RKO (cell line): ENCODE results near the gene MRTFA.
"Not testable (repeated sequence)": the region's sequence is repeated elsewhere in the genome, so short reads cannot be mapped to it uniquely, and the experiment has no call there.

Experiments
- DNase-seq: peaks from one replicate; pipeline ENCODE4 v3.0.0-alpha.2; 2016; ENCODE audit warnings: low spot score

MRTFA gene

DNA sequence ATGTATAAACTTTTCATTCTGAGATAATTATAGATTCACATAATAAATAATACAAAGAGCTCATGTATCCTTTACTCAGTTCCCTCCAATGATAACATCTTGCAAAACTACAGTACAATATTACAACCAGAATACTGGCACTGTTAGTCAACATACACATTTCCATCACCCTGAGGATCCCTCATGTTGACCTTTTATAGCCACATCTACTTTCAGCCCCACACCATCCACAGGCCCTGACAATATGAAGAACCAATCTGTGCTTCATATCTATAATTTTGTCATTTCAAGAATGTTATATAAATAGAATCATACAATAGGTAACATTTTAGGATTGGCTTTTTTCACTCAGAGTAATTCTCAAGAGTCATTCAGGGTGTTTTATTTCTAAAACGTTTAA, 115.5 kb downstream of the MRTFA start:
- no peak for DNase-seq

DNA sequence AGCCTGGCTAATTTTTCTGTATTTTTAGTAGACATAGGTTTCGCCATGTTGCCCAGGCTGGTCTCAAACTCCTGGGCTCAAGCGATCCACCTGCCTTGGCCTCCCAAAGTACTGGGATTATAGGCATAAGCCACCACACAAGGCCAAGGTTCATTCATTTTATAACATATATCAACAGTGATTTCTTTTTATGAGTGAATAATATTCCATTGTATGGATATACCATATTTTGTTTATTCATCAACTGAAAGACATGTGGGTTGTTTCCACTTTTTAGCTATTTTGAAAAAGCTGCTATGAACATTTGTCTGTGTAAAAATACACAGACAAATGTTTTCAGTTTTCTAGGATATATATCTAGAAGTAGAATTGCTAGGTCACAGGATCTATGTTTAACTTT, 116.0 kb downstream of the MRTFA start:
- DNase-seq, result no peak

GRCh38 chr22:40519948-40520331, 116.6 kb downstream of the MRTFA start:
- no peak for DNase-seq

DNA sequence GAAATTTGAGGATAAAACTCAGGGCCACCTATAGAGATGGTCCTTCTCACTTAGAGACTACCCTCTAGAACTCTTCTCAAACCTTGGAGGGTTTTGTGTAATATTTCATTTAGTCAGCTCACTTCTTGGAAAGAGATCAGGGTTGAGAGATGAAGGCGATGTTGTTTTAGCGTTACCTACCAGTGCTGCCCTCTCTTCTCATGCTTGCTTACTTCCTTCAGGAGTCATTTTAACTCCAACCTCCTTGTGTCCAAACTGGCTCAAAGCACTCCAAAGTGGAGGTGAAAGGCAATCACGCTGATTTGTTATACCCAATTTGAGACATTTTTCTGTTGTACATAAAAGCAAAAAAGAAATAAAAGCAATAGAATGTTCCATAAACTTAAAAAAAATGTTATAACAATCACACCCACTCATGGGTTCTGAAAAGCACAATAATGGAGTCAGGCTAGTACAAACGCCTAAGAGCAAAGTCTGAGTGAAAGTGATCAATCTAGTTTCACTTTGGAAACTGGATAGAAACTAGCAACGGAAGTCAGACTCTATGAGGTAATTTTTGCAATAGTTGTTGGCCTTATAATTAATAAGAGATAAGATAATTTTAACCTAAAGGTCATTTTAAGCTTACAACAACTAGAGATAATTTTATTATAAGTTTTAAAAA, 117.1 kb downstream of the MRTFA start:
- no peak for DNase-seq

- DNase-seq, result no peak
These were observed 117.7 kb downstream of the MRTFA start for GRCh38 chr22:40518840-40519239.

GRCh38 chr22:40517631-40518030, 118.9 kb downstream of the MRTFA start:
- DNase-seq, result no peak

DNA sequence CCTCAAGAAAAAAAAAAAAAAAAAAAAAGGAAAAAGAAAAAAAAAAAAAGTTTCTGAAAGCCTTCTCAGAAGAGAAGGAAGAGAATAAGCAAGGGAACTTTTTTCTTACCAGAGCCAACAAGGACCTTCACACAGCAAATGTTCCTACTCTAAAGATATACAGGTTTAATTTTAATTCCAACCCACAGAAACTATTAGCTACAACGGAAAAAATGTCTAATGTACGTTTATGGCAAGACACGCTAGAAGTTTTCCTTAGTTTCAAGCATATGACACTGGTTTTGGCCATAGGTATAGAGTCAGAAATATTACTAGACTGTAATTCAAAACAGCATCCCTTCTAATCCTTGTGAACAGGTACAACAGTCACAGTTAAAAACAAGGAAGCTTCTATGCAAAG, 120.1 kb downstream of the MRTFA start:
- DNase-seq, result no peak

- peak; percentile 23 for DNase-seq
These were observed 123.9 kb downstream of the MRTFA start for GRCh38 chr22:40512426-40513136.

DNA sequence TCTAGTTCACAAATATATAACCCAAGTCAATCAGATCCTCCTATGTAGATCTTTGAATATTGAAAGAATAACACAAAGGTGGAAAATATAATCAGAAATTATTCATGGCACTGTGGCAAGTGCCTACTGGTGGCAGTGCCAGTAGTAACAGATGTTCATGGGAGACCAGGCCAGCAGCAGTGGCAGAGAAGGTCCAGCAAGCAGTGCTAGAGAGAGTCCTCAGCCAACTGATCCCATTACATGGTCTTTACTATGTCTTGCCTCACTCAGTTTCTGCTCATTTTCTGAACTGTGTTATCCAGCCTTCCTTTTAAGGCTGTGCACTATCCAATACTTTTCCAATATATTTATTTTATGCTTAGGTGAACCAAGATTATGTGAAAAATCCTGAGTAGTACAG, 124.9 kb downstream of the MRTFA start:
- DNase-seq, result no peak

- no peak for DNase-seq
These were observed 125.7 kb downstream of the MRTFA start for GRCh38 chr22:40510631-40511364.

DNA sequence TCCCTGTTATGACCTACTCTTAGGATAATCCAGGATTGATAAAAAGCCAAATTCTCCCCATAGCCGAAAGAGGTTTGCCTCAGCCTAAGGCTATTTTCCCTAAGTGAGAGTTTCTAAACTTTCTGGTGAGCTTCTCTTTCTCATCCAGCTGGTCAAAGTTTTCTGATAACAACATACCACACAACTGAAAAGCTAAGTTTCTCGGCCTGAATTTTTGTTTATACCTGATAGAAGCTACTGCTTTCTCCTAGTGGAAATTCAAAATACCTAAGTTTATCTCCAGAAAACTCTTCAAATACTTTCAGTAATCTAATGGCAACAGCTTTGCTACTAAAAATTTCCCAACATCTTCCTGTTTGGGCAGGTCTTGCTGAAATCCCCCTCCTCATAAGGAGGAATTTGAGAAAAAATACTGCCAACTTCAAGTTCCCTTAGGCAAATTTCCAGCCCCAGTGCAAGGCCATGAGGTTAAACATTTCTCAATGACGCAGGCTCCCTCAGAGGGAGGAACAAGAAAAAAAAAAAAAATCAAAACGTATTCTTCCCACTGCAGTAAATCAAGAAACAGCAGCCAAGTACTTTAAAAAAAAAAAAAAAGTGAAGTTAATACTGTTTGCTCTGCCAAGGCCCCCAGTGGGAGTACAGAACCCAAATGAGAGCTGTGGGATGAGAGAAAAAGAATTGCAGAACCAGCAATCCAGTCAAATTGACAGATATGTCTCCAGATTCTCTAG, 127.0 kb downstream of the MRTFA start:
- DNase-seq, result no peak

- DNase-seq, result not testable (repeated sequence)
These were observed 128.5 kb downstream of the MRTFA start for GRCh38 chr22:40508046-40508445.

DNA sequence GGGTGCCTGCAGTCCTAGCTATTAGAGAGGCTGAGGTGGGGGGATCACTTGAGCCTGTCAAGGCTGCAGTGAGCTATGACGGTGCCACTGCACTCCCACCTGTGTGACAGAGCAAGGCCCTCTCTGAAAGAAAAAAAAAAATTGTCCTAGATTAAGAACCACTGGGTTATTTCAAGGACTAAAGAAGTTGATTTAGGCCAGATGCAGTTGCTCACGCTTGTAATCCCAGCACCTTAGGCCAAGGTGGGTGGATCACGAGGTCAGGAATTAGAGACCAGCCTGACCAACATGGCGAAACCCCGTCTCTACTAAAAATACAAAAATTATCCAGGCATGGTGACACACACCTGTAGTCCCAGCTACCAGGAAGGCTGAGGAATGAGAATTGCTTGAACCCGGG, 129.0 kb downstream of the MRTFA start:
- no peak for DNase-seq

GRCh38 chr22:40506762-40507161, 129.8 kb downstream of the MRTFA start:
- DNase-seq, result no peak

- no peak for DNase-seq
These were observed 132.0 kb downstream of the MRTFA start for GRCh38 chr22:40504285-40505249.

DNA sequence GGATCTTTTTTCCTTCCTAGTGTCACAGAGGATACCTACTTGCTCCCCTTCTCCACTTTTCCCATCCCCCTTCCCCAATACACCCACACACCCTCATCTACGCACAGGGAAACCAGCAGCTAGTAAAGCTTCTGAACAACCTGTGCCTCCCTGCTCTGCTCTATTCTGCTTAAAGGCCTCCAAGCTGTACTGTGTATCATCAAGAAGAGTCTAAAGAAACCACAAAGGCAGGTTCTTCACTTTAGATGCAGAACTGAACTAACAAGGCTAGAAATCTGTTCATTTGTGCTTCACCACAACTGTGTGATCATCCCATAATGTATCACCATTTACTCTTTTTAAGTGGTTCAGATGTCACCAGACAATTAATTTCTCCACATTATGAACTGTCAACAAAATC, 133.6 kb downstream of the MRTFA start:
- DNase-seq, result no peak

DNA sequence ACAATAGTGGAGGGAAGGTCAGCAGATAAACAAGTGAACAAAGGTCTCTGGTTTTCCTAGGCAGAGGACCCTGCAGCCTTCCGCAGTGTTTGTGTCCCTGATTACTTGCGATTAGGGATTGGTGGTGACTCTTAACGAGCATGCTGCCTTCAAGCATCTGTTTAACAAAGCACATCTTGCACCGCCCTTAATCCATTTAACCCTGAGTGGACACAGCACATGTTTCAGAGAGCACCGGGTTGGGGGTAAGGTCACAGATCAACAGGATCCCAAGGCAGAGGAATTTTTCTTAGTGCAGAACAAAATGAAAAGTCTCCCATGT, 136.1 kb downstream of the MRTFA start:
- not testable (repeated sequence) for DNase-seq

GRCh38 chr22:40499209-40499623, 137.3 kb downstream of the MRTFA start:
- peak; percentile 60 for DNase-seq

DNA sequence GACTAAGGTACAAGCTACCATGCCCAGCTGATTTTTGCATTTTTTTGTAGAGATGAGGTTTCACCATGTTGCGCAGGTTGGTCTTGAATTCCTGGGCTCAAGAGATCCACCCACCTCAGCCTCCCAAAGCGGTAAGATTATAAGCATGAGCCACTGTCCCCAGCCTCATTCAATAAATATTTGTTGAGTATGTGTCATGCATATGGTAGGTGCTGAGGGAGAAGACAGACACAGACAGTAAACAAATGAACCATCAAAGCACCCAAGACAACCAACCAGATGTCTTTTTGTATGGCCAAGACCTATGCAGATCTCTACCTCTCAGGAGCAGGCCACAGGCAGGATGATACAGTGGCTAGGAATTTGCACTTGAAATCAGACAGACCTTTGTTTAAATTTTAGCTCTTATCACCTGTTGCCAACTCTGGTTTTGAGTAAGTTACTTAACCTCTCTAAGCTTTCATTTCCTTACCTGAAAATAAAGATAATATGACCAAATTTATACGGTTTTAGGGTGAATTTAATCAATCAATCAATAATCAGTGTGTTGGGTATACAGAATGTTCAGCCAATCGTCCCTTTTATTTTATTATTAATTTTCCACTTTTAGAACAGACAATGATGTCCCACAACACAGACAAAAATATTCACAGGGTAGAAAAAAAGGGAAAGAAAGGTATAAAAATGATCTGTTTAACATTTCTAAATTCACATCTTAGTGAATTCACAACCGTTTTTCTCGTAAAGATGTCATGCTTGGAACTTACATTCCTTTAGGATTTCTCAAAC, 137.9 kb downstream of the MRTFA start:
- DNase-seq, result peak; percentile 21

GRCh38 chr22:40493441-40493840, 143.1 kb downstream of the MRTFA start:
- DNase-seq, result no peak
